22Rv1 (cell line): ENCODE measurements around the gene GAL.

Source experiments
- H3K27ac ChIP-seq: fragments of 450-650 bp; 2 replicates; pipeline ENCODE4 v1.5.1; 2017
- ZFX ChIP-seq: fragments of 450-650 bp; IDR thresholded peaks from 2 replicates; pipeline ENCODE4 v1.6.1; 2017; ENCODE audit warnings: antibody characterized with exemption, borderline replicate concordance
- TF ChIP-seq, protein P1 (sequence below): fragments of 450-650 bp; IDR thresholded peaks from 2 replicates; pipeline ENCODE4 v1.5.1; 2017; ENCODE audit warnings: mild to moderate bottlenecking

The GAL gene

DNA sequence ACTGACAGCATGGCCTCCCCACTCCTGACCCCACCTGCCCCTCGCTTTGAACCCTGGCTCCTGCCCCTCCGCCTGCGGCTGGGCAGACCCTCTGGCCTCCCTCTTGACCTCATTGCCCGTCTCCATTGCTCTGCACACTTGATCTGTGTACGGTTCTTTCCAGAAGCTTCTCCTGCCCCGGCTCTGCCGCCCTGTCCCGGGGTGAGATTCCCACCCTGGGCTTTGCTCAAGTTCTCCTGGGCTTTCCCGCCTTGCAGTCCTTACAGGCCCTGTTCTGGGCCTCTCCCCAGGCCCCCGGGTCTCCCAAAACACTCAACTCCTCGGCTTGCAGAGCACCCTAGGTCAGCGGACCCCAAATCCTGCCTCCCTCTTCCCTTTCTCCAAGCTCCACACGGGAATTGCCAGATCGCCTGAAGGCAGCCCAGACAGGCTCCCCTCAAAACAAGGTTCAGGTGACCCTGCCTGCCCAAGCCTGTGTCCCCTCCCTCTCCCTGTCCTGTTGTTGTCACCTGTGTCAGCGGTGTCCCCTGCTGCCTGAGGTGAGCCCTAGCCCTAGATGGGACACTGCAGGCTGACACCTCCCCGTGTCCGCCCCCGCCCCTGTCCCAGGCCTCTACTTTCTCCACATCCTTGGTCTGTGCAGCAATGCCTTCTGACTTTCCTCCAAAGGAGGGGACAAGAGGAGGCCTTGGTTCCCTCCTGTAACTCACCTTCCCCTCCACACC lies 1.5 kb downstream of the GAL start:
- TF ChIP-seq, protein P1, sequence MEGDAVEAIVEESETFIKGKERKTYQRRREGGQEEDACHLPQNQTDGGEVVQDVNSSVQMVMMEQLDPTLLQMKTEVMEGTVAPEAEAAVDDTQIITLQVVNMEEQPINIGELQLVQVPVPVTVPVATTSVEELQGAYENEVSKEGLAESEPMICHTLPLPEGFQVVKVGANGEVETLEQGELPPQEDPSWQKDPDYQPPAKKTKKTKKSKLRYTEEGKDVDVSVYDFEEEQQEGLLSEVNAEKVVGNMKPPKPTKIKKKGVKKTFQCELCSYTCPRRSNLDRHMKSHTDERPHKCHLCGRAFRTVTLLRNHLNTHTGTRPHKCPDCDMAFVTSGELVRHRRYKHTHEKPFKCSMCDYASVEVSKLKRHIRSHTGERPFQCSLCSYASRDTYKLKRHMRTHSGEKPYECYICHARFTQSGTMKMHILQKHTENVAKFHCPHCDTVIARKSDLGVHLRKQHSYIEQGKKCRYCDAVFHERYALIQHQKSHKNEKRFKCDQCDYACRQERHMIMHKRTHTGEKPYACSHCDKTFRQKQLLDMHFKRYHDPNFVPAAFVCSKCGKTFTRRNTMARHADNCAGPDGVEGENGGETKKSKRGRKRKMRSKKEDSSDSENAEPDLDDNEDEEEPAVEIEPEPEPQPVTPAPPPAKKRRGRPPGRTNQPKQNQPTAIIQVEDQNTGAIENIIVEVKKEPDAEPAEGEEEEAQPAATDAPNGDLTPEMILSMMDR, result no peak
- no peak for TF ChIP-seq ZFX
- no peak overlapping the region for H3K27ac ChIP-seq

- TF ChIP-seq, protein P1, result no peak
- no peak for TF ChIP-seq ZFX
- H3K27ac ChIP-seq, result no peak overlapping the region
Measured at GRCh38 chr11:68686486-68686885, 2.1 kb downstream of the GAL start.

- TF ChIP-seq ZFX, result no peak
- TF ChIP-seq, protein P1, result no peak
- H3K27ac ChIP-seq, result no peak overlapping the region
Measured at GRCh38 chr11:68687311-68687710, 3.0 kb downstream of the GAL start.

DNA sequence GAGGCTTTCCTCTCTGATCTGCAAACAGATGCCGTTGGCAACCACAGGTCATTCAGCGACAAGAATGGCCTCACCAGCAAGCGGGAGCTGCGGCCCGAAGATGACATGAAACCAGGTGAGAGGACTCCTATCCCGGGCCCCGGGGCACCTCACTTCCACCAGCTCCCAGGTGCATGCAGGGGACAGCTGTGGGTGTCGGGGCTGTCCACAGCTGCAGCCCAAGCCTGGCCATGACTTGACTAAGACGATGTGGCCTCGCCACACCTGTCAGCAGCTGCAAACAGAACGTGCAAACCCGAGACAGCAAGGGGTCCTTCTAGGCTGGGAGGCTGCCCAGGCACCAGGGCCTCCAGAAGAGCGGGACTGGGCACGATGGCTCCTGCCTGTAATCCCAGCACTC lies 3.6 kb downstream of the GAL start:
- TF ChIP-seq, protein P1, result no peak
- no peak for TF ChIP-seq ZFX
- H3K27ac ChIP-seq, result no peak overlapping the region

- no peak overlapping the region for H3K27ac ChIP-seq
- TF ChIP-seq, protein P1, result no peak
- no peak for TF ChIP-seq ZFX
Measured at GRCh38 chr11:68688881-68689280, 4.5 kb downstream of the GAL start.

DNA sequence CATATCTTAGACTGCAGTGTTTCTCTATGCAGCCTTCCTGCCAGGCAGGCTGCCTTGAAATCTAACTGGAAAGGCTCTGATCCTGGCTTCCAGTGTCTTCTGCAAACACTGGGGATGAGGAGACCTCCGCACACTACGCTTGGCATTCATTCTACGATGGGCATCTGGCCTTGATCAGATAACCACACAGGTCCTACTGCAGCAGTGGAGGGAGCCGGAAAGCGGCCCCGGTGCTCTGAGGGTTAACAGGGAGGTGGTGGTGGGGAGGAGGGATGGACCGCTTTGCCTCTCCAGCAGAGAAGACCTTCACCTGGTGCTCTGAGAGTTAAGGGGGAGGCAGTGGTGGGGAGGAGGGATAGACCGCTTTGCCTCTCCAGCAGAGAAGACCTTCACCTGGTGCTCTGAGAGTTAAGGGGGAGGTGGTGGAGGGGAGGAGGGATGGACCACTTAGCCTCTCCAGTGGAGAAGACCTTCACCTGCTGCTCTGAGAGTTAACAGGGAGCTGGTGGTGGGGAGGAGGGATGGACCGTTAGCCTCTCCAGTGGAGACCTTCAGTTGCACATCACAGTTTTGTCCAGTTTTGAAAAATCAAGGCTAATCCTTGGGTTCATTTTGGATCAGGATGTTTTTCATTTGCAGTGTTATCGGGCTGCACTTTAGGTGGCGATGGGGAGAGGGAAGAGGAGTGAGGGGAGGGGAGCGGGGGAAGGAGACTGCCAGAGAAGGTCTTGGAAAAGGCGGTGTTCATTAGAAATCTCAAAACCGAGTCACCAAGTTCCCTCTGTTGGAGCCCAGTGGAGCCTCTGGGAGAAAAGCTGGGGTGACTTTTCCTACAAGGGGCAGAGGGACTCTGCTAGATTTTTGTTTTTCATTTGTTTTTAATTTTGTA lies 5.6 kb downstream of the GAL start:
- TF ChIP-seq ZFX, result no peak
- TF ChIP-seq, protein P1, result no peak
- H3K27ac ChIP-seq, result no peak overlapping the region
